IMR-90 (cell line): Measurements from ENCODE around the gene GSTA5. TPM values are rescaled to one million over a fixed set of nuclear protein-coding genes. Genes with fewer than 3 reads are reported as not detected.
"Not testable (repeated sequence)": the region's sequence is repeated elsewhere in the genome, so short reads cannot be mapped to it uniquely, and the experiment has no call there.

Experiments used
- ATAC-seq: fragments of 200-7000 bp; cut with Tn5 transposase; 2 replicates; pipeline ENCODE4 v1.9.1; 2020; ENCODE audit warnings: low read depth, mild to moderate bottlenecking, moderate library complexity
- BruUV-seq: library from RNA; stranded (reverse); fragments of 400-500 nt; replicated peaks from 2 replicates; lab custom pipeline; 2021; lab: Mats Ljungman, UMichigan
- CTCF ChIA-PET: fragments of 300-600 bp; formaldehyde crosslinking; extraction: SDS; loops from one replicate; lab custom pipeline; 2021; ENCODE audit warnings: antibody characterized with exemption; lab: Yijun Ruan, JAX
- POLR2A ChIA-PET: fragments of 300-600 bp; sonication (Branson Sonifier 250); formaldehyde crosslinking; loops from one replicate; lab custom pipeline; 2022; ENCODE audit warnings: antibody characterized with exemption; ENCODE audit not compliant: unreplicated experiment; lab: Charles Lee
- DNase-seq: peaks from one replicate; pipeline ENCODE4 v3.0.0; 2013
- H2AFZ ChIP-seq: replicated peaks from 2 replicates; pipeline ENCODE3; 2013; ENCODE audit warnings: low read length, mild to moderate bottlenecking; ENCODE audit not compliant: poor library complexity
- H2AK5ac ChIP-seq: 2 replicates; pipeline ENCODE4 v1.6.1; 2013; ENCODE audit warnings: low read depth, low read length, inconsistent platforms
- H2AK9ac ChIP-seq: replicated peaks from 2 replicates; pipeline ENCODE3; 2013; ENCODE audit warnings: mild to moderate bottlenecking, low read depth, low read length, moderate library complexity; ENCODE audit not compliant: poor library complexity
- H2BK120ac ChIP-seq: 2 replicates; pipeline ENCODE4 v1.6.1; 2013; ENCODE audit warnings: low read depth, low read length, inconsistent platforms
- H2BK15ac ChIP-seq: 3 replicates; pipeline ENCODE4 v1.6.1; 2013; ENCODE audit warnings: low read depth, low read length, inconsistent platforms
- H2BK20ac ChIP-seq: 2 replicates; pipeline ENCODE4 v1.6.1; 2013; ENCODE audit warnings: low read depth, mild to moderate bottlenecking, inconsistent platforms, low read length, moderate library complexity
- H2BK5ac ChIP-seq: 2 replicates; pipeline ENCODE4 v1.6.1; 2013; ENCODE audit warnings: mild to moderate bottlenecking, low read depth, low read length, inconsistent platforms; ENCODE audit not compliant: poor library complexity, severe bottlenecking
- H3K14ac ChIP-seq: replicated peaks from 2 replicates; pipeline ENCODE4 v1.6.1; 2013; ENCODE audit warnings: low read depth, low read length, inconsistent platforms
- H3K18ac ChIP-seq: 2 replicates; pipeline ENCODE4 v1.6.1; 2013; ENCODE audit warnings: low read depth, low read length, control low read depth
- H3K23ac ChIP-seq: 2 replicates; pipeline ENCODE4 v1.6.1; 2013; ENCODE audit warnings: low read depth, low read length, inconsistent platforms
- H3K27ac ChIP-seq: 2 replicates; pipeline ENCODE4 v1.5.1; 2013; ENCODE audit warnings: mild to moderate bottlenecking, control low read depth, low read length; ENCODE audit not compliant: insufficient read depth
- H3K27me3 ChIP-seq: 2 replicates; pipeline ENCODE4 v1.6.1; 2013; ENCODE audit warnings: low read length; ENCODE audit not compliant: control insufficient read depth, insufficient read depth
- H3K36me3 ChIP-seq: 2 replicates; pipeline ENCODE4 v1.6.1; 2013; ENCODE audit warnings: low read length, mixed read lengths; ENCODE audit not compliant: control insufficient read depth, insufficient read depth
- H3K4ac ChIP-seq: 2 replicates; pipeline ENCODE4 v1.6.1; 2013; ENCODE audit warnings: low read depth, low read length, inconsistent platforms
- H3K4me1 ChIP-seq: 2 replicates; pipeline ENCODE4 v1.6.1; 2013; ENCODE audit warnings: low read length, mixed read lengths; ENCODE audit not compliant: control insufficient read depth, insufficient read depth
- H3K4me2 ChIP-seq: 2 replicates; pipeline ENCODE4 v1.6.1; 2013; ENCODE audit warnings: low read depth, mild to moderate bottlenecking, control low read depth, low read length, moderate library complexity
- H3K4me3 ChIP-seq: 2 replicates; pipeline ENCODE4 v1.5.1; 2013; ENCODE audit warnings: low read depth, mild to moderate bottlenecking, control low read depth, low read length, moderate library complexity; ENCODE audit not compliant: insufficient read depth
- H3K56ac ChIP-seq: 2 replicates; pipeline ENCODE4 v1.6.1; 2013; ENCODE audit warnings: low read length, inconsistent platforms; ENCODE audit not compliant: insufficient read depth; ENCODE audit errors: extremely low read depth
- H3K79me1 ChIP-seq, 2 experiments: 2 replicates each; pipeline ENCODE4 v1.6.1; 2013; ENCODE audit warnings: low read length in 2 of 2, inconsistent platforms in 1 of 2, low read depth in 1 of 2
- H3K9ac ChIP-seq: 2 replicates; pipeline ENCODE4 v1.6.1; 2013; ENCODE audit warnings: low read depth, low read length, control low read depth
- H3K9me1 ChIP-seq: 2 replicates; pipeline ENCODE4 v1.6.1; 2013; ENCODE audit warnings: low read length, inconsistent platforms; ENCODE audit not compliant: insufficient read depth
- H3K9me3 ChIP-seq: 2 replicates; pipeline ENCODE4 v1.6.1; 2013; ENCODE audit warnings: low read length; ENCODE audit not compliant: control insufficient read depth, insufficient read depth
- H4K20me1 ChIP-seq: 2 replicates; pipeline ENCODE4 v1.6.1; 2013; ENCODE audit warnings: low read length, inconsistent platforms; ENCODE audit not compliant: insufficient read depth
- H4K5ac ChIP-seq: 2 replicates; pipeline ENCODE4 v1.6.1; 2013; ENCODE audit warnings: mild to moderate bottlenecking, low read depth, low read length, control low read depth
- H4K8ac ChIP-seq, 2 experiments: 2 replicates each; pipeline ENCODE4 v1.6.1; 2013; ENCODE audit warnings: low read depth in 2 of 2, low read length in 2 of 2, control low read depth in 1 of 2, inconsistent platforms in 1 of 2
- H4K91ac ChIP-seq: 2 replicates; pipeline ENCODE4 v1.6.1; 2013; ENCODE audit warnings: low read depth, low read length, inconsistent platforms; ENCODE audit not compliant: insufficient read depth
- BHLHE40 ChIP-seq: fragments of 150-350 bp; IDR thresholded peaks from 2 replicates; pipeline ENCODE4 v1.6.1; 2016; ENCODE audit warnings: mild to moderate bottlenecking, low read depth, low read length
- MAZ ChIP-seq: IDR thresholded peaks from 2 replicates; pipeline ENCODE4 v1.6.1; 2012; ENCODE audit warnings: low read depth, mild to moderate bottlenecking, low read length, improper control_type of control experiment, moderate library complexity, borderline replicate concordance
- WGBS, 2 experiments: methylation state at CpG; one replicate each; pipeline versions ENCODE4 v1.1.5 to v1.1.7; 2013; ENCODE audit warnings: missing lambda C conversion rate in 2 of 2; ENCODE audit not compliant: insufficient read length in 1 of 2; ENCODE audit errors: extremely low coverage in 2 of 2; 5-methylcytosine and 5-hydroxymethylcytosine counted together
- dilution Hi-C: fragments of 300-500 bp; cut with HindIII; formaldehyde crosslinking; loops from one replicate; pipeline ENCODE4 v1.14.3; 2018; ENCODE audit warnings: low sequenced_read_pairs; ENCODE audit not compliant: unreplicated experiment
- in situ Hi-C: fragments of 300-500 bp; cut with MboI; formaldehyde crosslinking; loops from 3 replicates; pipeline ENCODE4 v1.14.3; 2019; ENCODE audit warnings: low sequenced_read_pairs, inconsistent platforms, mixed read lengths
- intact Hi-C: fragments of 100-400 bp; cut with micrococcal nuclease; formaldehyde crosslinking; loops from 2 replicates; pipeline ENCODE4 v1.10.0; 2022
- polyA plus RNA-seq, 3 experiments: library from polyadenylated mRNA; depleted of rRNA; stranded (reverse); fragments of >200 nt; gene quantifications; 2 replicates each; pipeline ENCODE4 v1.2.3, GENCODE V29; 2012; ENCODE audit warnings: low replicate concordance in 1 of 3
- total RNA-seq: library from RNA; depleted of rRNA; stranded (reverse); fragments of >200 nt; gene quantifications from 2 replicates; pipeline ENCODE4 v1.2.3, GENCODE V29; 2012

Gene GSTA5
- total and polyA plus RNA-seq, 2 of the 4 experiments (the other 2 are of a cell fraction), result not detected

DNA sequence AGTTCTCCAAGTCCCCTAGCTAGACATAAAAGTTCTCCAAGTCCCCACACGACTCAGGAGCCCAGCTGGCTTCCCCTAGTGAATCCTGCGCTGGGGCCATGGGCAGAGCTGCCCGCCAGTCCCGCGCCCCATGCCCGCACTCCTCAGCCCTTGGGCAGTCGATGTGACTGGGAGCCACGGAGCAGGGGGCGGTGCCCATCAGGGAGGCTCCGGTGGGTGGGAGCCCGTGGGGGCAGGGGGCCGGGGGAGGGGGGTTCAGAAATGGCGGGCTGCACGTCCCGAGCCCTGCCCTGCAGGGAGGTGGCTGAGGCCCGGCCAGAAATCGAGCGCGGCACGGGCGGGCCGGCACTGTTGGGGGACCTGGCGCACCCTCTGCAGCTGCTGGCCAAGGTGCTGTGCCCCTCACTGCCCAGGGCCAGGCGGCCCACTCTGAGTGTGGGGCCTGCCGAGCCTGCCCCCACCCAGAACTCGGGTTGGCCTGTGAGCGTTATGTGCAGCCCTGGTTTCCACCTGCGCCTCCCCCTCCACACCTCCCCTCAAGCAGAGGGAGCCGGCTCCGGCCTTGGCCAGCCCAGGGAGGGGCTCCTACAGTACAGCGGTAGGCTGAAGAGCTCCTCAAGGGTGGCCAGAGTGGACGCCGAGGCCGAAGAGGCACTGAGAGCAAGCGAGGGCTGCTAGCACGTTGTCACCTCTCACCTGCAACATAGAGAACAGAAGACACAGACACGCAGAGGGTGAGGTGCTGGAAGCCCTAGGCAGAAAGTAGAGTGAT lies 11.4 kb downstream of the GSTA5 start:
- H3K79me1 ChIP-seq, result no peaks in the 10 kb centered on the region
- no peak overlapping the region for H2AK9ac ChIP-seq
- no peak overlapping the region for H4K5ac ChIP-seq
- no peak overlapping the region for H3K23ac ChIP-seq
- no TSS peak for BruUV-seq
- no peak overlapping the region for H2AFZ ChIP-seq
- peaks cover 10% of the 10 kb centered on the region for H3K27me3 ChIP-seq
- H2BK5ac ChIP-seq, result no peak overlapping the region
- H2BK15ac ChIP-seq, result no peak overlapping the region
- H3K18ac ChIP-seq, result no peak overlapping the region
- H4K8ac ChIP-seq, result no peak overlapping the region
- no peak overlapping the region for H3K4me2 ChIP-seq
- no peak overlapping the region for H2AK5ac ChIP-seq
- H2BK120ac ChIP-seq, result no peak overlapping the region
- POLR2A ChIA-PET, result no interaction called here
- dilution Hi-C loops, result no loop called here
- H3K9me3 ChIP-seq, result peaks cover 5% of the 10 kb centered on the region; the same call in 1 of the 2 replicates
- H3K4ac ChIP-seq, result no peak overlapping the region
- intact Hi-C loops, result no loop called here
- no peak for ATAC-seq
- TF ChIP-seq BHLHE40 (no peak), MAZ (no peak)
- no peak overlapping the region for H3K4me3 ChIP-seq
- in situ Hi-C loops, result loop anchor here (5.0 kb wide), 1 partner anchor 42 kb away; no protein-coding TSS in a partner anchor
- H3K4me1 ChIP-seq, result no peaks in the 10 kb centered on the region
- no peaks in the 10 kb centered on the region for H4K20me1 ChIP-seq
- WGBS, 2 experiments, result 89% methylated on average over 9 of the region's 37 CpGs; no CpG with 5 or more reads in 1 of the 2 experiments
- no peak for DNase-seq
- H4K91ac ChIP-seq, result no peak overlapping the region
- no peak overlapping the region for H3K27ac ChIP-seq
- no peaks in the 10 kb centered on the region for H3K9me1 ChIP-seq
- H2BK20ac ChIP-seq, result no peak overlapping the region
- H3K9ac ChIP-seq, result no peak overlapping the region
- no peak overlapping the region for H3K14ac ChIP-seq
- H3K36me3 ChIP-seq, result no peaks in the 10 kb centered on the region
- H3K56ac ChIP-seq, result no peak overlapping the region
- CTCF ChIA-PET, result no interaction called here

DNA sequence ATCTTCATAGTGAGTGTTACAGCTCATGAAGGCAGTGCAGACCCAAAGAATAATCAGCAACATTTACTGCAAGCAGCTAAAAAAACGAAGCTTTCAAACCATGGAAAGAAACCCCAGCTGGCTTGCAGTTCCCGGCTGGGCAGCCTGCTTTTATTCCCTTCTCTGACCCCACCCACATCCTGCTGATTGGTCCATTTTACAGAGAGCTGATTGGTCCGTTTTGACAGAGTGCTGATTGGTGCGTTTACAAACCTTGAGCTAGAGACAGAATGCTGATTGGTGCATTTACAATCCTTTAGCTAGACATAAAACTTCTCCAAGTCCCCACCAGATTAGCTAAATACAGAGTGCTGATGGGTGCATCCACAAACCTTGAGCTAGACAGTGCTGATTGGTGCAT lies 12.0 kb downstream of the GSTA5 start:
- H3K27ac ChIP-seq, H3K14ac ChIP-seq, H3K9me1 ChIP-seq, H2AK9ac ChIP-seq, H2BK15ac ChIP-seq, H3K4me3 ChIP-seq, H3K9me3 ChIP-seq, H4K20me1 ChIP-seq, H3K36me3 ChIP-seq, H4K91ac ChIP-seq, intact Hi-C loops, H2BK120ac ChIP-seq, ATAC-seq, H4K8ac ChIP-seq, POLR2A ChIA-PET, H2BK20ac ChIP-seq, H3K4me1 ChIP-seq, H2BK5ac ChIP-seq, CTCF ChIA-PET, H3K56ac ChIP-seq, BruUV-seq, H3K4ac ChIP-seq, H2AFZ ChIP-seq, H4K5ac ChIP-seq, H3K23ac ChIP-seq, H3K79me1 ChIP-seq, H3K4me2 ChIP-seq, dilution Hi-C loops, H3K18ac ChIP-seq, H2AK5ac ChIP-seq, H3K9ac ChIP-seq, DNase-seq: not testable (repeated sequence)
- WGBS, 2 experiments, result no CpG with 5 or more reads among the region's 4 CpGs
- in situ Hi-C loops, result loop anchor here (5.0 kb wide), 1 partner anchor 41 kb away; no protein-coding TSS in a partner anchor
- H3K27me3 ChIP-seq, result peaks cover 10% of the 10 kb centered on the region
